Epithelial cell of esophagus (primary cell): ENCODE measurements around the gene PSD4.

Experiments used
- DNase-seq: peaks from one replicate; pipeline ENCODE4 v3.0.0; 2010; ENCODE audit warnings: low read depth
- H3K4me3 ChIP-seq: 2 replicates; pipeline ENCODE4 v1.5.1; 2011; ENCODE audit warnings: mild to moderate bottlenecking, low read length, control low read depth
- TF ChIP-seq, protein P1 (sequence below): IDR thresholded peaks from 2 replicates; pipeline ENCODE4 v1.5.1; 2011; ENCODE audit warnings: low read depth, mild to moderate bottlenecking, low read length, control low read depth, inconsistent platforms; ENCODE audit not compliant: insufficient read depth; ENCODE audit errors: missing control alignments

PSD4 gene

DNA sequence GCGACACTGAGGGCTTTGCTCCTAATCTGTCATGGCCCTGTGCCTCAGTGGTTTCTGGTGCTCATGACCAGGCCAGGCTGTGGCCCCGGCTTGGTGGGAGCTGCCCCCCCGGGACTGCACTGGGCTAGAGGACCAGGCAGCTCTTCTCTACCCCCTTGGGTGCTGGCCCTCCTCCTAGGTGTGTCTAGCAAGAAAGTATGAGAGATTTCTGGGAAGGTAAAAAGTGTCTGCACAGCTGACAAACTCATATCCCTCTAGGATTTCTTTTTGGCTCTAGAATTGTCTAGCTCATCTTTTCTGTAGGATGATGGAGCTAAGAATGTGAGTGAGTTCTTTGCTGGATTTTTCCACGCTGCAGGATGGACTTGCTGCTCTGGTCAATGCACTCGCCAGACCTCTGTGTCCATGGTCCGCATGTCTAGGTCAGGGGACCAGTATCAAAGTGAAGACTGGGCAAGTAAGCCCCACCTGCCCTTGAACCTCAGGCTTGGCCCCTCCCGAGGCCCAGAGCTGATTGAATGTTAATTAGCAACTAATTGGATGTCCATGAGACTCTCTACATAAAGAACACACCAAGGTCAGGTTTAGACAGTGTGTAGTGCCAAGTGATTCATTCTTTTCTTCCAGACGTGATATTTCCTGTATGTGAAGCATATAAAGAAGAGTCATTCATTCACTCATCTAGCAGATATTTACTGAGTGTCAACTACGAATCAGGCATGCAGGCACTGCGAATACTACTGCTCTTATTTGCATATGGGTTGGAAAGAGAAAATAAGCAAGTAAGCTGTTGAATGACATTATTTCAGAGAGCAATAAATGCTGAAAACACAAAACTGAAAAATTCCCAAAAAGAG lies 15.6 kb upstream of the PSD4 start:
- TF ChIP-seq, protein P1, sequence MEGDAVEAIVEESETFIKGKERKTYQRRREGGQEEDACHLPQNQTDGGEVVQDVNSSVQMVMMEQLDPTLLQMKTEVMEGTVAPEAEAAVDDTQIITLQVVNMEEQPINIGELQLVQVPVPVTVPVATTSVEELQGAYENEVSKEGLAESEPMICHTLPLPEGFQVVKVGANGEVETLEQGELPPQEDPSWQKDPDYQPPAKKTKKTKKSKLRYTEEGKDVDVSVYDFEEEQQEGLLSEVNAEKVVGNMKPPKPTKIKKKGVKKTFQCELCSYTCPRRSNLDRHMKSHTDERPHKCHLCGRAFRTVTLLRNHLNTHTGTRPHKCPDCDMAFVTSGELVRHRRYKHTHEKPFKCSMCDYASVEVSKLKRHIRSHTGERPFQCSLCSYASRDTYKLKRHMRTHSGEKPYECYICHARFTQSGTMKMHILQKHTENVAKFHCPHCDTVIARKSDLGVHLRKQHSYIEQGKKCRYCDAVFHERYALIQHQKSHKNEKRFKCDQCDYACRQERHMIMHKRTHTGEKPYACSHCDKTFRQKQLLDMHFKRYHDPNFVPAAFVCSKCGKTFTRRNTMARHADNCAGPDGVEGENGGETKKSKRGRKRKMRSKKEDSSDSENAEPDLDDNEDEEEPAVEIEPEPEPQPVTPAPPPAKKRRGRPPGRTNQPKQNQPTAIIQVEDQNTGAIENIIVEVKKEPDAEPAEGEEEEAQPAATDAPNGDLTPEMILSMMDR: no peak
- peak; percentile 87 for DNase-seq

DNA sequence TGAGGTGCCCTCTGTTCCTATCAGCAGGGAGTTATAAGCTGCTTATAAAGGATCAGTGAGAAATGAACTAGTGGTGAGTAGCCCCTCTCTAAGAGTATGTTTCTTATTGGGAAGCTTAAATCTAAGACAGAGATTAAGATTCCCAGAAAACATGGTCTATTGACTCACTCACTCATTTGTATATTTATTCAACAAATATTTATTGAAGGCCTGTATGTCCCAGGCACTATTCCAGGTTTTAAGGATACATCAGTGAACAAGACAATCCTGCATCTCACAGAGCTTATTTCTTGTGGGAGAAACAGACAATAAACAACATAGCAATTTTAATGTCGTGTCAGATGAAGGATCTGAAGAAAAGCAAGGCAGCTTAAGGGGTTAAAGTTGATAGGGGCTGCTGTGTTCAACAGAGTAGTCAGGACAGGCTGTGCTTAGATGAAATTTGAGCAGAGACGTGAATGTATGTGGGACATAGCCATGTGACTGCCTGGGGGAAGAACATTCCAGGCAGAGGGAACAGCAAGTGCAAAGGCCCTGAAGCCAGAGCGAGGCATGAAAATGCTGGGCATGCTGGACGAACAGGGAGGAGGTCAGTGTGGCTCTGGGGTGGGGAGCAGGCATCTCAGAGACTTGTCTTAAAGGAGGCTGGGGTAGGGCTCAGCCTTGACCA lies 14.8 kb upstream of the PSD4 start:
- no peak for DNase-seq
- no peak overlapping the region for H3K4me3 ChIP-seq
- TF ChIP-seq, protein P1: no peak

More for the DNA sequence above, 15.6 kb upstream of the PSD4 start:
- peak overlapping the region; percentile 49 for H3K4me3 ChIP-seq

DNA sequence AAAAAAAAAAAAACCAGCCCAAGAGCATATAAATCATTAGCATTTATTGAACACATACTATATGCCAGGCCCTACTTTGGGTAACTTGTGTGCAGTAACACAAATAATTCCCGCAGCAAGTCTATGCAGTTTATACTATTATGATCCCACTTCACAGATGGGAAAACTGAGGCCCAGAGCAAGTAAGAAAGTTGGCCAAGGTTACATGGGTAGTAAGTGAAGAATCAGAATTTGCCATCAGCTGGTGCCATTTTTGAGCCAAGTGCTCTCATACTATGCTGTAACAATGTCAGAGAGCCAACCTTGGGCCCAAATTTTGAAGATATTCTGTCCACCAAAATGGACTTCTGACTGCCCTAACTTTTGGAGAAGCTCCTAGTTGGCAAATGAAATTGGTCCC lies 13.5 kb upstream of the PSD4 start:
- no peak for DNase-seq
- TF ChIP-seq, protein P1: no peak
- H3K4me3 ChIP-seq: no peak overlapping the region

DNA sequence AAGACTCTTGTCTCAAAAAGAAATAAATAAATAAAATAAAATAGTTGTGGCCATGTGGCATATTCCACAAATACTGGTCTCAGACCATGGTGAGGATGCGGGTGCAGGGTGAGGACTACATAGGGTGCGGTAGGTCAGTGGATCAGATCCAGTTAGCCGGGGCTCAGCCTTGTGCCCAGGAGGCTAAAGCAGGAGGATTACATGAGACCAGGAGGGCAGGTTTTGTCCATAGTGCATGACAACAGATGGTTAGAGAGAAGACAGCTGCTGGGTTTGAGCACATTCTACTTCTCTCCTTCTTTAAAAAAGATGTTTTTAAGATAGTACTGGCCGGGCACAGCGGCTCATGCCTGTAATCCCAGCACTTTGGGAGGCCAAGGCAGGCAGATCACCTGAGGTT lies 12.8 kb upstream of the PSD4 start:
- TF ChIP-seq, protein P1: no peak
- H3K4me3 ChIP-seq: no peak overlapping the region
- DNase-seq: no peak

DNA sequence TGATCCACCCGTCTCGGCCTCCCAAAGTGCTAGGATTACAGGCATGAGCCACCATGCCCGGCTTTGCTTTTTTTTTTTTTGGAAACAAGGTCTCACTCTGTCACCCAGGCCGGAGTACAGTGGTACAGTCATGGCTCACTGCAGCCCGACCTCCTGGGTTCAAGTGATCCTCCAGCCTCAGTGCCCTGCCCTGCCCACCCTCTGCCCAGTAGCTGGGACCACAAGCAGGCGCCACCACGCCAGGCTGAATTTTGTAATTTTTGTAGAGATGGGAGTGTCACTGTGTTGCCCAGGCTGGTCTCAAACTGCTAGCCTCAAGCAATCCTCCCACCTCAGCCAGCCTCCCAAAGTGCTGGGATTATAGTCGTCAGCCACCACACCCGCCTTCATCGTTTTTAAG lies 11.6 kb upstream of the PSD4 start:
- no peak overlapping the region for H3K4me3 ChIP-seq
- TF ChIP-seq, protein P1: no peak
- DNase-seq: no peak

DNA sequence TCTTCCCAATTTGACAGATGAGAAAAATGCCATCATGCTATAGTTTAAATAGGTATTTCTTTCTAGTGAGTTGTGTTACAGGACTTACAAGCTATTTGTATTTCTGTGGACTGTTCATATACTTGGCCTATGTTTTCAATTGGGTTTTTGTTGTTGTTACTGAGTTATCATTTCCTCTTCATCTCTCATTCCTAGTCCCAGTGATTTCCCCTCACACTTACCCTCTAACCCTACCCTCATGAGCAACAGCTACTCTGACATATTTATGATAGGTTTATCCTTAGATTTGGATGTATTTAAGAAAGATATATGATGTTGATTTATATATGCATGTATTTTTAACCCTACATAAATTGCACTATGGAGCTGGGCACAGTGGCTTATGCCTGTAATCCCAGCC lies 10.9 kb upstream of the PSD4 start:
- DNase-seq: no peak
- H3K4me3 ChIP-seq: no peak overlapping the region
- TF ChIP-seq, protein P1: no peak
